Endothelial cell of umbilical vein (primary cell): ENCODE data around the gene MFAP4. TPM values are rescaled to one million over a fixed set of nuclear protein-coding genes. Genes with fewer than 3 reads are reported as not detected.

Source experiments
- BruUV-seq: library from RNA; stranded (reverse); fragments of 400-500 nt; replicated peaks from 2 replicates; lab custom pipeline; 2021; lab: Mats Ljungman, UMichigan
- CTCF ChIA-PET: fragments of 300-600, 350-600 bp; sonication (Branson Sonifier 250); formaldehyde crosslinking; loops from one replicate; lab custom pipeline; 2021; ENCODE audit warnings: antibody characterized with exemption, inconsistent platforms; lab: Charles Lee
- POLR2A ChIA-PET: fragments of 300-600, 350-600 bp; sonication (Branson Sonifier 250); formaldehyde crosslinking; loops from one replicate; lab custom pipeline; 2021; ENCODE audit warnings: antibody characterized with exemption, inconsistent platforms; lab: Charles Lee
- DNase-seq: peaks from one replicate; pipeline ENCODE4 v3.0.0-alpha.2; 2011; ENCODE audit warnings: low read depth, low spot score
- FAIRE-seq: peaks from 2 replicates; lab custom pipeline; 2011; peaks lifted over from hg19 to GRCh38; lab: Jason Lieb, UNC
- H2AFZ ChIP-seq: 2 replicates; pipeline ENCODE4 v1.6.0; 2012; ENCODE audit warnings: low read depth, low read length, control low read depth, inconsistent platforms
- H3K27ac ChIP-seq: 2 replicates; pipeline ENCODE4 v1.5.1; 2011; ENCODE audit warnings: low read depth, mild to moderate bottlenecking, control low read depth, low read length, moderate library complexity; ENCODE audit not compliant: insufficient read depth
- H3K27me3 ChIP-seq, 2 experiments: 2 replicates each; pipeline versions ENCODE4 v1.6.0 to v1.6.1; 2011; ENCODE audit warnings: low read length in 2 of 2, mixed read lengths in 1 of 2; ENCODE audit not compliant: control insufficient read depth in 2 of 2, insufficient read depth in 2 of 2
- H3K36me3 ChIP-seq, 2 experiments: 2 replicates in 1 of 2; 3 replicates in 1 of 2; pipeline ENCODE4 v1.5.1; 2011; ENCODE audit warnings: low read length in 2 of 2, mild to moderate bottlenecking in 1 of 2, moderate library complexity in 1 of 2; ENCODE audit not compliant: control insufficient read depth in 2 of 2, insufficient read depth in 2 of 2; ENCODE audit errors: extremely low read depth in 1 of 2
- H3K4me1 ChIP-seq: 3 replicates; pipeline ENCODE4 v1.5.1; 2011; ENCODE audit warnings: mild to moderate bottlenecking, low read length; ENCODE audit not compliant: control insufficient read depth, insufficient read depth; ENCODE audit errors: extremely low read depth
- H3K4me2 ChIP-seq: 2 replicates; pipeline ENCODE4 v1.6.1; 2011; ENCODE audit warnings: low read length, control low read depth, mixed read lengths; ENCODE audit not compliant: insufficient read depth
- H3K4me3 ChIP-seq, 3 experiments: fragments of 200-600 bp in 1 of 3; sonication (generic), shearing (Covaris generic) in 1 of 3; replicated peaks in 1 of 3; 2 replicates each; pipeline ENCODE4 v1.5.1; 2011 to 2016; ENCODE audit warnings: control low read depth in 3 of 3, low read length in 3 of 3, mild to moderate bottlenecking in 2 of 3, inconsistent platforms in 1 of 3, low read depth in 1 of 3, moderate library complexity in 1 of 3; ENCODE audit not compliant: insufficient read depth in 1 of 3
- H3K79me2 ChIP-seq: 2 replicates; pipeline ENCODE4 v1.6.0; 2012; ENCODE audit warnings: low read length, inconsistent platforms; ENCODE audit not compliant: control insufficient read depth, insufficient read depth
- H3K9ac ChIP-seq: replicated peaks from 2 replicates; pipeline ENCODE3; 2011; ENCODE audit warnings: low read length, control low read depth; ENCODE audit not compliant: insufficient read depth; ENCODE audit errors: extremely low read depth
- H3K9me1 ChIP-seq: replicated peaks from 3 replicates; pipeline ENCODE4 v1.6.0; 2011; ENCODE audit warnings: mild to moderate bottlenecking, low read length; ENCODE audit not compliant: control insufficient read depth, insufficient read depth; ENCODE audit errors: extremely low read depth
- H3K9me3 ChIP-seq: replicated peaks from 2 replicates; pipeline ENCODE4 v1.5.1; 2012; ENCODE audit warnings: low read length, inconsistent platforms; ENCODE audit not compliant: control insufficient read depth, insufficient read depth
- H4K20me1 ChIP-seq: replicated peaks from 2 replicates; pipeline ENCODE3; 2011; ENCODE audit warnings: mild to moderate bottlenecking, low read length; ENCODE audit not compliant: control insufficient read depth, insufficient read depth; ENCODE audit errors: extremely low read depth
- CTCF ChIP-seq, 2 donors: IDR thresholded peaks; 1 replicate in 1 of 2; 2 replicates in 1 of 2; pipeline ENCODE4 v1.5.1; 2011; ENCODE audit warnings: low read length in 2 of 2, mild to moderate bottlenecking in 2 of 2, moderate library complexity in 2 of 2, control low read depth in 1 of 2, inconsistent platforms in 1 of 2, low read depth in 1 of 2; ENCODE audit not compliant: insufficient read depth in 1 of 2; ENCODE audit errors: extremely low read depth in 1 of 2
- EZH2 ChIP-seq: IDR thresholded peaks from 2 replicates; pipeline ENCODE4 v1.6.1; 2012; ENCODE audit warnings: borderline replicate concordance, low read depth, mild to moderate bottlenecking, moderate library complexity, low read length, inconsistent platforms; ENCODE audit not compliant: severe bottlenecking
- FOS ChIP-seq: IDR thresholded peaks from 2 replicates; pipeline ENCODE4 v1.6.1; 2011; ENCODE audit warnings: mild to moderate bottlenecking, low read length, moderate library complexity, borderline replicate concordance; ENCODE audit not compliant: insufficient read depth
- GATA2 ChIP-seq: IDR thresholded peaks from 2 replicates; pipeline ENCODE4 v1.7.0; 2011; ENCODE audit warnings: low read depth, mild to moderate bottlenecking, moderate library complexity, mixed read lengths, low read length; ENCODE audit not compliant: insufficient read length, insufficient read depth
- JUN ChIP-seq: IDR thresholded peaks from 2 replicates; pipeline ENCODE4 v1.6.1; 2011; ENCODE audit warnings: borderline replicate concordance, low read depth; ENCODE audit not compliant: insufficient read length, insufficient read depth
- MYC ChIP-seq: IDR thresholded peaks from one replicate; pipeline ENCODE4 v1.6.1; 2011; ENCODE audit warnings: mild to moderate bottlenecking, low read depth, low read length
- POLR2A ChIP-seq: IDR thresholded peaks from 2 replicates; pipeline ENCODE4 v1.6.1; 2012; ENCODE audit warnings: low read depth, mild to moderate bottlenecking, control low read depth, low read length
- dilution Hi-C: fragments of 300-500 bp; cut with MboI; formaldehyde crosslinking; loops from one replicate; pipeline ENCODE4 v1.15.0; 2019; ENCODE audit warnings: low sequenced_read_pairs; ENCODE audit not compliant: extremely low pct_ligation_motif_present
- intact Hi-C: fragments of 100-400 bp; cut with micrococcal nuclease; formaldehyde crosslinking; loops from one replicate; pipeline ENCODE4 v1.10.0; 2022
- polyA plus RNA-seq, 4 experiments: library from polyadenylated mRNA; depleted of rRNA in 3 of 4; stranded (reverse) in 3 of 4; unstranded in 1 of 4; fragments of >200 nt; gene quantifications; 2 replicates each; pipeline versions ENCODE4 v1.2.1 to v1.2.3, GENCODE V29; 2011 to 2012; ENCODE audit warnings: missing spikeins in 1 of 4
- total RNA-seq: library from RNA; stranded (reverse); gene quantifications from 2 replicates; pipeline ENCODE4 v1.2.3, GENCODE V29; 2021

Gene MFAP4
- total and polyA plus RNA-seq, 2 donors (not counting 3 experiments of a cell fraction or from before 2014, with no cell fraction given), result not detected

GRCh38 chr17:19348806-19349205 is 38.2 kb downstream of the MFAP4 start:
- Histone ChIP-seq H3K27ac (no peak overlapping the region), H3K9ac (no peak overlapping the region), H3K27me3 (no peaks in the 10 kb centered on the region), H3K4me3 (no peak overlapping the region), H2AFZ (no peak overlapping the region), H3K79me2 (no peaks in the 10 kb centered on the region), H3K4me1 (peaks cover 8% of the 10 kb centered on the region), H3K9me1 (no peaks in the 10 kb centered on the region), H3K9me3 (no peaks in the 10 kb centered on the region), H4K20me1 (no peaks in the 10 kb centered on the region), H3K4me2 (no peak overlapping the region), H3K36me3 (no peaks in the 10 kb centered on the region)
- FAIRE-seq, result no peak
- no peak for DNase-seq
- CTCF ChIA-PET, result no interaction called here
- TF ChIP-seq JUN (no peak), GATA2 (no peak), EZH2 (no peak), POLR2A (no peak), FOS (no peak), CTCF (IDR thresholded peaks at IDR 0.05; ENCODE audit: extremely low read depth in 1 of 2, insufficient read depth in 1 of 2, low read depth in 1 of 2, low read length in 2 of 2) (no peak), MYC (no peak)
- POLR2A ChIA-PET, result no interaction called here
- intact Hi-C loops, result loop anchor here (5.0 kb wide), 1 partner anchor 37 kb away; no protein-coding TSS in a partner anchor
- BruUV-seq, result no TSS peak
- dilution Hi-C loops, result no loop called here
